Activated CD4-positive, alpha-beta memory T cell treated with anti-CD3 and anti-CD28 coated beads, Interleukin-2, amount 10 ng/mL, durations not matched to agents 7 days and 5 days (primary cell): Measurements from ENCODE around the gene CRACDL. TPM values are rescaled to one million over a fixed set of nuclear protein-coding genes. Genes with fewer than 3 reads are reported as not detected.
"Not testable (repeated sequence)": the region's sequence is repeated elsewhere in the genome, so short reads cannot be mapped to it uniquely, and the experiment has no call there.

Experiments
- CTCF ChIA-PET: fragments of 350-600 bp; sonication (Branson Sonifier 250); formaldehyde crosslinking; loops from one replicate; lab custom pipeline; 2021; ENCODE audit warnings: antibody characterized with exemption, inconsistent platforms; lab: Charles Lee
- POLR2A ChIA-PET: fragments of 350-600 bp; sonication (Branson Sonifier 250); formaldehyde crosslinking; loops from one replicate; lab custom pipeline; 2021; ENCODE audit warnings: antibody characterized with exemption; lab: Charles Lee
- DNase-seq: peaks from one replicate; pipeline ENCODE4 v3.0.0-alpha.2; 2020
- H3K27ac Mint-ChIP-seq: one replicate; pipeline ENCODE4 v1.8.0; 2021; ENCODE audit warnings: mild to moderate bottlenecking, mixed read lengths
- H3K27me3 Mint-ChIP-seq: one replicate; pipeline ENCODE4 v1.8.0; 2021; ENCODE audit warnings: mixed read lengths
- H3K36me3 Mint-ChIP-seq: one replicate; pipeline ENCODE4 v1.8.0; 2021; ENCODE audit warnings: low read depth, mixed read lengths
- H3K4me1 Mint-ChIP-seq: one replicate; pipeline ENCODE4 v1.8.0; 2021; ENCODE audit warnings: mixed read lengths
- H3K4me3 Mint-ChIP-seq: one replicate; pipeline ENCODE4 v1.8.0; 2021; ENCODE audit warnings: mild to moderate bottlenecking, mixed read lengths
- H3K9me3 Mint-ChIP-seq: one replicate; pipeline ENCODE4 v1.8.0; 2021; ENCODE audit warnings: mixed read lengths
- total RNA-seq, 2 experiments: library from RNA; stranded (reverse); gene quantifications; one replicate each; pipeline ENCODE4 v1.2.3, GENCODE V29; 2021

The CRACDL gene
- total RNA-seq, 2 experiments from 2014 or later, result 0.18 to 0.20 TPM

DNA sequence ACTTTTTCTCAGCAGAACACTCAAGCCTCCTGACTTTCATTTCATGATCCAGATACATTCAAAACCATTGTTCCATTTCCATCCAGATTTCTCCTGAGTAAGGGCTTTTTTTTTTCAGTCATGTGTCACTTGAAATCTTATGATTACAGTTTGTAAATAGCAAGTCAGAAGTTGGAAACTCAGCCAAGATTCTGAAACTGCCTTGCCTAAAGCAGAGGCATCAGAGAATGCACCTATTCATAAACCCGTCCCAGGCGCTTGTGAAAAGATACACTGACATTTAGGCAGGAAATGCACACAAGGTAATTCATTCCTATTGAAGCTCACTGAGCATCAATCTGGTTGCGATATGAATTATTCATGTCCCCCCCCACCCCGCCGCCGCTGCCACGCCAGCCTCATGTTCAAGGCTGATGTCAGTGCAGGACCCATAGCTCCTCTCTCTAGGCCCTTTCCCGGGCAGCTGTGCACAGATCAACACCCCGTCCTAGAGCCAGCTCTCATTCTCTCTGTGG lies 174.7 kb downstream of the CRACDL start:
- Mint-ChIP-seq H3K4me1 (peaks cover 77% of the 10 kb centered on the region), H3K27me3 (no peaks in the 10 kb centered on the region), H3K9me3 (no peaks in the 10 kb centered on the region), H3K4me3 (peak overlapping the region; percentile 4), H3K27ac (peak overlapping the region; percentile 62), H3K36me3 (peaks cover 21% of the 10 kb centered on the region)
- DNase-seq, result peak; percentile 60
- ChIA-PET CTCF (interaction anchor here (1.0 to 1.8 kb wide), 2 partner anchors 10 to 112 kb away, joined by 4 to 6 read pairs; no protein-coding TSS in a partner anchor), POLR2A (interaction anchor here (0.8 to 6.1 kb wide), 3 partner anchors 10 to 61 kb away, joined by 3 to 77 read pairs (median 48); partner anchors contain the start of gene MGAT4A)

DNA sequence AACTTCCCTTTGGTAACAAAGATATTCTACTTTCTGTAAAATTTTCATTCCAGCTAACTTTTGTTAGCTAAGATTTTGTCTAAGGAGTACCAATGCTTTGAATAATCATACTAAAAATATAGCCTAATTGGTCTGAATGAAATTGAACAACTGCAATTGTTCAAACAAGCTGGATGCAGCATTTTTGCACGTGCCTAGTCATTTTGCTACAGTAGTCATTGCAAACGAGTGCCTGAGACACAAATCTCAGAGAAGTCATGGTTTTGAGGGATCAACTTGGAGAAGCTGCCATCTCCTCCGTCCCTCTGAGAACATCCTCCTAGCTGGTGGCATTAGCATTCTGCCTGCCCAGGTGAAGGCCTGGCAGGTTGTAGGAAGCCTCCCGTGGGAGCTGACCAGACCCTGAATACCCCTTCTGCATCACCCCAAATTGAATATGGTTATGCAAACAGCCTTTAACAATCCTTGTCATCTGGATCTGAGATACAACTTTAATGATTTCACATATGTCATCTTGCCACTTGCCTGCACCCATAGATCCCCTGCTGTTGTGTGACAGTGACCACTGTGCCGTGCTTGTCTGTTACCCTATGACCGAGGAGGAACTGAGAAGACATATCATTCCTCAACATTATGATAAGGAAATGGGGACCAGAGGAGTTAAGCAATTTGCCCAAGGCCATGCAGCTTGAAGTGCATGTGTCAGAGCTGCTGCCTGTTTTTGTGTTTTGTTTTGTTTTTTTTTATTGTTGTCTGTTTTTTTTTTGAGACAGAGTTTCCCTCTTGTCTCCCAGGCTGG lies 176.0 kb downstream of the CRACDL start:
- peak overlapping the region; percentile 66 for H3K27ac Mint-ChIP-seq
- H3K4me1 Mint-ChIP-seq, result peaks cover 70% of the 10 kb centered on the region
- DNase-seq, result no peak
- H3K4me3 Mint-ChIP-seq, result no peak overlapping the region
- H3K27me3 Mint-ChIP-seq, result no peaks in the 10 kb centered on the region
- ChIA-PET CTCF (interaction anchor here (1.0 to 1.8 kb wide), 3 partner anchors 11 to 103 kb away, joined by 3 to 6 read pairs (median 4); no protein-coding TSS in a partner anchor), POLR2A (interaction anchor here (0.6 to 6.1 kb wide), 5 partner anchors 8 to 96 kb away, joined by 3 to 77 read pairs (median 3); partner anchors contain the start of gene MGAT4A)
- no peaks in the 10 kb centered on the region for H3K9me3 Mint-ChIP-seq
- H3K36me3 Mint-ChIP-seq, result peaks cover 15% of the 10 kb centered on the region

DNA sequence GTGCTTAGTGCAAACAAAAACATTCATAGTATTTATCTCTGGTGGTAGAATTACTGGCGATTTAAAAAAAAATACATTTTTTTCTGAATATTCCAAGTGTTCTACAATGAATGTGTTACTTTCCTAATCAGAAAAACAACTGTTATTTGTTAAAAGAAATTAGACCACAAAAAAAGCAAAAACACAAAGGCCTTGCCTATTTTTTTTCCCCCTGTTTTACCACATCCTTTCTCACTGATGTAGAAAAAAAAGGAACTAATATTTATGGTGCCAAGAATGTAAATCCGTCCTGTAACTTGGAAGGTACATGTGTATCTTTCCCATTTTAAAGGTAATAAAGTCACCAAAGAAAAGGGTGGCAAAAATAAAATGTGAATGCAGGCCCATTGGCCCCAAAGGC lies 176.7 kb downstream of the CRACDL start:
- no peaks in the 10 kb centered on the region for H3K9me3 Mint-ChIP-seq
- H3K4me3 Mint-ChIP-seq, result no peak overlapping the region
- no peaks in the 10 kb centered on the region for H3K27me3 Mint-ChIP-seq
- peaks cover 12% of the 10 kb centered on the region for H3K36me3 Mint-ChIP-seq
- ChIA-PET POLR2A (interaction anchor here (1.1 to 6.1 kb wide), 4 partner anchors 8 to 96 kb away, joined by 3 to 77 read pairs (median 26); partner anchors contain the start of gene MGAT4A), CTCF (interaction anchor here (1.1 to 2.1 kb wide), 2 partner anchors 12 kb away, joined by 4 to 15 read pairs; no protein-coding TSS in a partner anchor)
- DNase-seq, result no peak
- H3K4me1 Mint-ChIP-seq, result peaks cover 68% of the 10 kb centered on the region
- peak overlapping the region; percentile 66 for H3K27ac Mint-ChIP-seq

DNA sequence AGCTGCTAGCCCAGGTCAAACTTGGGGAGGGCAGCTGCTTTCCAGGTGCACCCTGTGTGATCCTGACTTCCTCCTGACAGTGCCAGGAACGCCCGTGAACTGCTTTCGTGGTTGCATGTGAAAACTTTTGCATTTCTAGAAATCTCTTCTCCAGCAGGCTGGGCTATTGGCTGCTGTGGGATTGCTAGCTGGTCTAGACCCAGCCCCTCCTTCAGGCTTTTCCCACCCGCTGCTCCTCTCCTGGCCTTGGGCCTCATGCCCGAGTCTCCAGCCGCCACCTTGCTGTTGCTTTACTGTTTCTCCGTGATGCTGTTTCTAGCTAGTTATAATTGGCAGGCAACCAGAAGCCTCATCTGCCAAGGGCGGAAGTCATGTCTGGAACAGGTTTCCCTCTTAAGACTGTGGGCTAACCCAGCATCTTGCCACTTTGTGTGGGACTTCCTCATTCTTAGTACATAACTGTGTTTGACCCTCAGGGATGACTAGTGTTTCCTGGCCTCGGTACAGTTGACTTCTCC lies 178.1 kb downstream of the CRACDL start:
- peaks cover 11% of the 10 kb centered on the region for H3K36me3 Mint-ChIP-seq
- peaks cover 58% of the 10 kb centered on the region for H3K4me1 Mint-ChIP-seq
- H3K4me3 Mint-ChIP-seq, result peak overlapping the region; percentile 55
- peak; percentile 67 for DNase-seq
- H3K9me3 Mint-ChIP-seq, result no peaks in the 10 kb centered on the region
- peak overlapping the region; percentile 82 for H3K27ac Mint-ChIP-seq
- no peaks in the 10 kb centered on the region for H3K27me3 Mint-ChIP-seq
- CTCF ChIA-PET, result interaction anchor here (1.0 to 2.1 kb wide), 9 partner anchors 10 to 109 kb away, joined by 3 to 15 read pairs (median 4); partner anchors contain the start of gene MGAT4A
- POLR2A ChIA-PET, result interaction anchor here (0.7 to 6.1 kb wide), 15 partner anchors 9 to 149 kb away, joined by 3 to 77 read pairs (median 6); partner anchors contain the start of genes COA5, MGAT4A and UNC50

DNA sequence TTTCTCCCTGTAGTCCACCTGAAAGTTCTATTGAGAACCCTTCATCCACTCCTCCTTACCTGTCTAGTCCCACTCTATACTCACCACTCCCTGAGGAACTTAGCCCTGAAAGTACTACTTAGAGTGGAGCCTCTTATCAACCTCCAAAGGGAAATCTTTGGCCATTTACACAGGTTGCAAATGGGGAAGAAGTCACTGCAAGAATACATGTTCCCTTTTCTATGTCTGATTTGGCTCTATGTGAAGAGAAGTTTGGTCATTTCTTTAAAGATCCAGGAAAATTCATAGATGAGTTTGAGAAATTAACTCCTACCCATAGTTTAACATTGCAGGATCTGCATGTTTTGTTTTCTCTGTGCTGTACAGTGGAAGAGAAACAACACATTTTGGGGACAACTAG lies 182.2 kb downstream of the CRACDL start:
- Mint-ChIP-seq H3K4me1 (peaks cover 24% of the 10 kb centered on the region), H3K9me3 (no peaks in the 10 kb centered on the region), H3K27ac (no peak overlapping the region), H3K4me3 (no peak overlapping the region), H3K27me3 (no peaks in the 10 kb centered on the region), H3K36me3 (peaks cover 4% of the 10 kb centered on the region)
- CTCF ChIA-PET, result no interaction called here
- no peak for DNase-seq
- POLR2A ChIA-PET, result no interaction called here

- H3K27ac Mint-ChIP-seq, H3K4me3 Mint-ChIP-seq, DNase-seq, CTCF ChIA-PET, H3K9me3 Mint-ChIP-seq, H3K36me3 Mint-ChIP-seq, H3K27me3 Mint-ChIP-seq: not testable (repeated sequence)
- peaks cover 25% of the 10 kb centered on the region for H3K4me1 Mint-ChIP-seq
- POLR2A ChIA-PET, result interaction anchor here (1.0 kb wide), 1 partner anchor 22 kb away, joined by 3 read pairs; the partner anchor contains the start of gene MGAT4A
Measured at GRCh38 chr2:98752711-98753110, 183.3 kb downstream of the CRACDL start.

DNA sequence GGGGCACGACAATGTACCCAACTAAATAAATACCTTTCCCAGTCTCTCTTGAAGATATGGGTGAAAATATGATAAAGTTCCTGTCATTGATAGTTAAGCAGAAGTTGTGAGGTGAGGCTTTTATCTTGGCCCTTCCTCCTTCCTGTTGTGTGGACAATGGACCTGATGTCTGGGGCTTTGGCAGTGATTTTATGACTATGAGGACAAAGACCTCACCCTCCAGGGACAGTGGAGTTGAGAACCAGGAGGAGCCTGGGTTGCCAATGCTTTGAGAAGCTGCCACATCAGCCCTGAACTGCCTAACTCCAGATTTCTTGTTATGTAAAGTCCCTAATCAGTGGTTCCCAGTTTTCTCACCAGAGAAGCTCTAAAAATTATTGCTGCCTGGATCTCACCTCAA lies 184.3 kb downstream of the CRACDL start:
- DNase-seq, result no peak
- no peak overlapping the region for H3K27ac Mint-ChIP-seq
- ChIA-PET POLR2A (interaction anchor here (1.0 kb wide), 1 partner anchor 21 kb away, joined by 3 read pairs; the partner anchor contains the start of gene MGAT4A), CTCF (no interaction called here)
- no peaks in the 10 kb centered on the region for H3K27me3 Mint-ChIP-seq
- no peaks in the 10 kb centered on the region for H3K9me3 Mint-ChIP-seq
- H3K4me1 Mint-ChIP-seq, result peaks cover 22% of the 10 kb centered on the region
- no peaks in the 10 kb centered on the region for H3K36me3 Mint-ChIP-seq
- H3K4me3 Mint-ChIP-seq, result no peak overlapping the region

DNA sequence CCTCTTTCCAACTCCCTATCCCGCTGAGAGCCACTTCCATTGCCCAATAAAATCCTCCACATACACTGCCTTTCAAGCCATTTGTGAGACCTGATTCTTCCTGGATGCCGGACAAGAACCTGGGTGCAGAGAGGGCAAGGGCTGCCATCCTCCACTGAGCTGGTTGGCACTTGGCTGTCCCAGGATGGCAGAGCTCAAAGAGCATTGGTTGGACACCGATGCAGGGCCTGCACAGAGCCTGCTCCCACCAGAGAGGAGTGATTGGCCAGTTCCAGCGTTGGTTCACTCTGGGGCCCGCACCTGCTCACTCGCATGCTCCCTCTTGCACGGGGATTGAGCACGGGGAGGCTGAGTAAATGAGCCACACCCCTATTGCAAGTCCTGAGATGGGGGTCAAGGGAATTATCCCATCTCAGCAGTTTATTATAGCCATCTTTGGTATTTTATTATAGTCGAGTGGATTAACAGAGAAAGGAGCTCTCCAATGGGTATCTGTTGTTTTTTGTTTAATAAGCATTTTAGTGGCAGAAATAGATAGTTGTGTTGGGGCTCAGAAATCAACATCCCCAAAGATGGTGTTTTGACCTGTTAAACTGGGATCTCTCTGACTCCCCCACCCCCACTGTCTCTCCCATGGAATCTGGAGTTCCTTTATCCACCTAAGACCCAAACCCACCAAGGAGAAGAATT lies 185.3 kb downstream of the CRACDL start:
- no peak overlapping the region for H3K27ac Mint-ChIP-seq
- ChIA-PET POLR2A (no interaction called here), CTCF (no interaction called here)
- no peak for DNase-seq
- H3K9me3 Mint-ChIP-seq, result no peaks in the 10 kb centered on the region
- H3K4me3 Mint-ChIP-seq, result no peak overlapping the region
- no peaks in the 10 kb centered on the region for H3K36me3 Mint-ChIP-seq
- no peaks in the 10 kb centered on the region for H3K27me3 Mint-ChIP-seq
- H3K4me1 Mint-ChIP-seq, result peaks cover 22% of the 10 kb centered on the region

DNA sequence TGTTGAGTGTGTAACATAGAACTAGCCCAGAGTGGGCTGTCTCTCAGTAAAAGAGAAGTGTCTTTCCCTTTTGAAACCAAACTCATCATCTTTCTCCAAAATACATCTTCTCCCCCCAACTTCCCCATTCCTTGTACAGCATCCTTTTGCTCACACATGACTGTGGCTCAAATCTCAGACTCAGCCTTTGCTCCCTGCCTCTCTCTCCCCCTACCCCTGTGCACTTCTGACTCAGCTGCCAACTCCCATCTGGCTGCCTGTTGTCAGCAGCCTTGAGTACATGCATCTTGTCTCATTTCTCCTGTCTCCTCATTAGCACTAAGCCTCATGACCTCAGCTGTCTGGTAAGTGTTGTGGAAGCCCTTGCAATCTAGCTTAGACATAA lies 187.0 kb downstream of the CRACDL start:
- DNase-seq, result no peak
- peaks cover 3% of the 10 kb centered on the region for H3K36me3 Mint-ChIP-seq
- peaks cover 34% of the 10 kb centered on the region for H3K4me1 Mint-ChIP-seq
- H3K27ac Mint-ChIP-seq, result peak overlapping the region; percentile 58
- ChIA-PET POLR2A (interaction anchor here (1.7 kb wide), 1 partner anchor 9 kb away, joined by 5 read pairs; no protein-coding TSS in a partner anchor), CTCF (no interaction called here)
- peaks cover 8% of the 10 kb centered on the region for H3K9me3 Mint-ChIP-seq
- no peak overlapping the region for H3K4me3 Mint-ChIP-seq
- H3K27me3 Mint-ChIP-seq, result no peaks in the 10 kb centered on the region

GRCh38 chr2:98748292-98749065 lies 187.5 kb downstream of the CRACDL start:
- no peak for DNase-seq
- Mint-ChIP-seq H3K27me3 (no peaks in the 10 kb centered on the region), H3K4me1 (peaks cover 38% of the 10 kb centered on the region), H3K9me3 (peaks cover 8% of the 10 kb centered on the region), H3K4me3 (no peak overlapping the region), H3K27ac (peak overlapping the region; percentile 58), H3K36me3 (peaks cover 3% of the 10 kb centered on the region)
- ChIA-PET POLR2A (interaction anchor here (1.7 to 2.0 kb wide), 2 partner anchors 10 to 12 kb away, joined by 5 to 7 read pairs; no protein-coding TSS in a partner anchor), CTCF (no interaction called here)

GRCh38 chr2:98747888-98748287 lies 188.1 kb downstream of the CRACDL start:
- Mint-ChIP-seq H3K4me3 (no peak overlapping the region), H3K4me1 (peaks cover 40% of the 10 kb centered on the region), H3K27me3 (no peaks in the 10 kb centered on the region), H3K27ac (peak overlapping the region; percentile 23), H3K9me3 (peaks cover 8% of the 10 kb centered on the region), H3K36me3 (peaks cover 3% of the 10 kb centered on the region)
- ChIA-PET CTCF (interaction anchor here (0.9 kb wide), 1 partner anchor 10 kb away, joined by 3 read pairs; no protein-coding TSS in a partner anchor), POLR2A (interaction anchor here (1.4 to 2.0 kb wide), 4 partner anchors 10 to 16 kb away, joined by 3 to 7 read pairs (median 4); no protein-coding TSS in a partner anchor)
- DNase-seq, result no peak
